H1 (cell line): ENCODE results near the gene COL8A2. TPM values are rescaled to one million over a fixed set of nuclear protein-coding genes. Genes with fewer than 3 reads are reported as not detected.

Experiments
- ASH2L ChIP-seq: fragments of 200-600, 300-600 bp; sonication (generic); IDR thresholded peaks from one replicate; pipeline ENCODE4 v1.7.1; 2017; ENCODE audit warnings: low read length
- CHD1 ChIP-seq: IDR thresholded peaks from 2 replicates; pipeline ENCODE4 v1.6.1; 2012; ENCODE audit warnings: low read depth, low read length, improper control_type of control experiment
- CHD7 ChIP-seq: fragments of 300-600 bp; sonication (generic); IDR thresholded peaks from 2 replicates; pipeline ENCODE4 v1.7.1; 2012; ENCODE audit warnings: low read length, moderate library complexity, mild to moderate bottlenecking, inconsistent platforms; ENCODE audit not compliant: insufficient replicate concordance
- EGR1 ChIP-seq: IDR thresholded peaks from 2 replicates; pipeline ENCODE4 v1.6.1; 2011; ENCODE audit warnings: low read depth, low read length, borderline replicate concordance
- HDAC6 ChIP-seq: IDR thresholded peaks from one replicate; pipeline ENCODE4 v1.7.1; 2012; ENCODE audit warnings: low read depth, mild to moderate bottlenecking, inconsistent platforms, low read length, moderate library complexity
- JUND ChIP-seq: IDR thresholded peaks from 2 replicates; pipeline ENCODE4 v1.6.1; 2011; ENCODE audit warnings: mild to moderate bottlenecking, improper control_type of control experiment, low read length
- NRF1 ChIP-seq: IDR thresholded peaks from 2 replicates; pipeline ENCODE4 v1.6.1; 2011; ENCODE audit warnings: mild to moderate bottlenecking, low read depth, low read length, improper control_type of control experiment
- SIN3A ChIP-seq, 2 experiments: IDR thresholded peaks in 1 of 2; conservative IDR thresholded peaks in 1 of 2; 2 replicates each; pipeline ENCODE4 v1.6.1; 2011 to 2012; ENCODE audit warnings: low read length in 2 of 2, improper control_type of control experiment in 1 of 2, low read depth in 1 of 2, mild to moderate bottlenecking in 1 of 2
- SIX5 ChIP-seq: IDR thresholded peaks from 2 replicates; pipeline ENCODE4 v1.6.1; 2011; ENCODE audit warnings: mild to moderate bottlenecking, low read depth, low read length
- SP1 ChIP-seq: IDR thresholded peaks from 2 replicates; pipeline ENCODE4 v1.6.1; 2011; ENCODE audit warnings: low read depth, low read length
- SRF ChIP-seq: IDR thresholded peaks from 2 replicates; pipeline ENCODE4 v1.6.1; 2011; ENCODE audit warnings: mild to moderate bottlenecking, low read depth, low read length, moderate library complexity
- polyA plus RNA-seq, 7 experiments: library from polyadenylated mRNA; depleted of rRNA in 3 of 7; stranded (reverse) in 5 of 7; unstranded in 2 of 7; fragments of >200 nt in 5 of 7; fragments of 200-250 nt in 2 of 7; gene quantifications; 1 replicate in 5 of 7; 2 replicates in 1 of 7; 4 replicates in 1 of 7; pipeline versions ENCODE4 v1.2.1 to v1.2.3, GENCODE V29; 2011 to 2013; ENCODE audit warnings: missing spikeins in 2 of 7, mixed read lengths in 2 of 7
- total RNA-seq: library from RNA; stranded (reverse); fragmentation: NEBNext Ultra II Directional; extraction: Animal tissue kit (Norgen Biotek cat#: 25700); gene quantifications from 2 replicates; pipeline ENCODE4 v1.2.1, GENCODE V29; 2021

Gene COL8A2
- total and polyA plus RNA-seq, 2 of the 8 experiments (the other 6 are each of a cell fraction or from before 2014, with no cell fraction given), result 2.1 to 2.8 TPM

- TF ChIP-seq CHD7 (no peak), JUND (no peak), SIX5 (no peak), SIN3A (conservative IDR thresholded peaks at IDR 0.05 in 1 of 2, IDR thresholded peaks at IDR 0.05 in 1 of 2; ENCODE audit: low read depth in 1 of 2, low read length in 2 of 2) (no peak), HDAC6 (no peak), SRF (no peak), NRF1 (no peak), SP1 (no peak), EGR1 (no peak), ASH2L (no peak), CHD1 (no peak)
Measured at GRCh38 chr1:36085686-36086526, 39.1 kb downstream of the COL8A2 start (continued).
